GM13977 (cell line): ENCODE data around the gene ARID5A.
A peak's percentile ranks its signal among the peaks of the same experiment; 100 is the strongest.

Experiments
- DNase-seq: peaks from one replicate; pipeline ENCODE4 v3.0.0; 2012; ENCODE audit warnings: low spot score
- CTCF ChIP-seq: IDR thresholded peaks from 2 replicates; pipeline ENCODE4 v1.5.1; 2012; ENCODE audit warnings: mild to moderate bottlenecking, control low read depth; ENCODE audit not compliant: insufficient read depth; ENCODE audit errors: extremely low read depth, missing control alignments
- in situ Hi-C: fragments of 300-500 bp; cut with MboI; formaldehyde crosslinking; loops from one replicate; pipeline ENCODE4 v1.12.0; 2022; ENCODE audit warnings: low sequenced_read_pairs, low pct_unique_long_range_greater_than_20kb, mixed read lengths, inconsistent platforms; ENCODE audit not compliant: unreplicated experiment

The ARID5A gene

GRCh38 chr2:96534701-96535181, 1.8 kb upstream of the ARID5A start:
- in situ Hi-C loops: no loop called here
- no peak for DNase-seq
- no peak for TF ChIP-seq CTCF

GRCh38 chr2:96535331-96535730, 1.2 kb upstream of the ARID5A start:
- no peak for DNase-seq
- in situ Hi-C loops: no loop called here
- no peak for TF ChIP-seq CTCF

- peak; percentile 90 for DNase-seq
- no peak for TF ChIP-seq CTCF
- in situ Hi-C loops: no loop called here
Observed at GRCh38 chr2:96537066-96537733, 648 bp downstream of the ARID5A start.

GRCh38 chr2:96537734-96538486, 1.4 kb downstream of the ARID5A start:
- in situ Hi-C loops: no loop called here
- DNase-seq: no peak
- peak; percentile 3 for TF ChIP-seq CTCF

- no peak for TF ChIP-seq CTCF
- in situ Hi-C loops: no loop called here
- no peak for DNase-seq
Observed at GRCh38 chr2:96538487-96539214, 2.1 kb downstream of the ARID5A start.

GRCh38 chr2:96539215-96539920, 2.8 kb downstream of the ARID5A start:
- DNase-seq: peak; percentile 23
- in situ Hi-C loops: no loop called here
- TF ChIP-seq CTCF: no peak
